MM.1S (cell line): ENCODE measurements around the gene HMG20A.

Source experiments
- DNase-seq: peaks from one replicate; pipeline ENCODE4 v3.0.0-alpha.2; 2015
- H2AFZ ChIP-seq: fragments of 300-600 bp; sonication (generic); 2 replicates; pipeline ENCODE4 v1.6.0; 2016; ENCODE audit warnings: antibody characterized with exemption, low read length
- H3F3A ChIP-seq: fragments of 300-600 bp; sonication (generic); 2 replicates; pipeline ENCODE4 v1.6.1; 2016; ENCODE audit warnings: mild to moderate bottlenecking, antibody characterized with exemption, low read length, moderate library complexity, mixed read lengths; ENCODE audit not compliant: insufficient read depth
- H3K27ac ChIP-seq: fragments of 300-600 bp; sonication (generic); 2 replicates; pipeline ENCODE4 v1.5.1; 2016; ENCODE audit warnings: mild to moderate bottlenecking, low read length
- H3K27me3 ChIP-seq: fragments of 300-600 bp; sonication (generic); replicated peaks from 2 replicates; pipeline ENCODE4 v1.6.0; 2016; ENCODE audit warnings: low read length; ENCODE audit not compliant: insufficient read depth
- H3K36me3 ChIP-seq: fragments of 300-600 bp; sonication (generic); replicated peaks from 2 replicates; pipeline ENCODE4 v1.6.1; 2016; ENCODE audit warnings: mild to moderate bottlenecking, low read length, mixed read lengths; ENCODE audit not compliant: insufficient read depth
- H3K4me1 ChIP-seq: fragments of 300-600 bp; sonication (generic); 2 replicates; pipeline ENCODE4 v1.6.1; 2016; ENCODE audit warnings: low read length, mixed read lengths
- H3K4me2 ChIP-seq: fragments of 300-600 bp; sonication (generic); 2 replicates; pipeline ENCODE4 v1.6.0; 2016; ENCODE audit warnings: low read depth, low read length
- H3K4me3 ChIP-seq: fragments of 300-600 bp; sonication (generic); 2 replicates; pipeline ENCODE4 v1.5.1; 2016; ENCODE audit warnings: low read length, mixed read lengths
- H3K79me2 ChIP-seq: fragments of 300-600 bp; sonication (generic); 2 replicates; pipeline ENCODE4 v1.6.1; 2016; ENCODE audit warnings: mixed run types, low read length, mixed read lengths
- H3K9ac ChIP-seq: fragments of 300-600 bp; sonication (generic); 2 replicates; pipeline ENCODE4 v1.6.1; 2016; ENCODE audit warnings: low read length, mixed read lengths
- H3K9me2 ChIP-seq: fragments of 300-600 bp; sonication (generic); replicated peaks from 2 replicates; pipeline ENCODE4 v1.6.1; 2016; ENCODE audit warnings: mild to moderate bottlenecking, low read length, mixed read lengths; ENCODE audit not compliant: insufficient read depth
- H3K9me3 ChIP-seq: fragments of 300-600 bp; sonication (generic); replicated peaks from 2 replicates; pipeline ENCODE4 v1.6.1; 2016; ENCODE audit warnings: mild to moderate bottlenecking, low read length, mixed read lengths; ENCODE audit not compliant: insufficient read depth
- H4K20me1 ChIP-seq: fragments of 300-600 bp; sonication (generic); 2 replicates; pipeline ENCODE4 v1.6.1; 2016; ENCODE audit warnings: mild to moderate bottlenecking, low read length, moderate library complexity, mixed read lengths; ENCODE audit not compliant: insufficient read depth
- EZH2 ChIP-seq: fragments of 300-600 bp; sonication (generic); optimal IDR thresholded peaks from 2 replicates; pipeline ENCODE3; 2017; ENCODE audit warnings: low read depth, mild to moderate bottlenecking, antibody characterized with exemption, low read length, mixed read lengths
- EZH2phosphoT487 ChIP-seq: fragments of 300-600 bp; sonication (generic); IDR thresholded peaks from 2 replicates; pipeline ENCODE4 v1.6.1; 2018; ENCODE audit warnings: antibody characterized with exemption, low read length
- TF ChIP-seq, protein P1 (sequence below): fragments of 300-600 bp; sonication (generic); IDR thresholded peaks from 2 replicates; pipeline ENCODE4 v1.5.1; 2016; ENCODE audit warnings: antibody characterized with exemption, low read length, mixed read lengths

The HMG20A gene

DNA sequence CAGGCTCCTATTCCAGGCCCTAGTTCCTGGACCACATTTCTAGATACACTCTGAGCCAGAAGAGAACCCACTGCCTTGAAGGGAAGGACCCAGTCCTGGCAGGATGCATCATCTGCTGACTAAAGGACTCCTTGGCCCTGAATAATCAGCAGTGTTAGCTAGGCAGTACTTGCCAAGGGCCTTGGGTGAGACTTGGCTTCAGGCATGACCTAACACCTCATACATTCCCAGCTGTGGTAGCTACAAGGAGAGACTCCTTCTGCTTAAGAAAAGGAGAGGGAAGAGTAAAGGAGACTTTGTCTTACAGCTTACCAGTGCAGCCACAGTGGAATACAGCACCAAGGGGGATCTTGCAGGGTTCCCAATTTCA lies 27.2 kb upstream of the HMG20A start:
- TF ChIP-seq EZH2phosphoT487 (no peak), EZH2 (no peak)
- TF ChIP-seq, protein P1, sequence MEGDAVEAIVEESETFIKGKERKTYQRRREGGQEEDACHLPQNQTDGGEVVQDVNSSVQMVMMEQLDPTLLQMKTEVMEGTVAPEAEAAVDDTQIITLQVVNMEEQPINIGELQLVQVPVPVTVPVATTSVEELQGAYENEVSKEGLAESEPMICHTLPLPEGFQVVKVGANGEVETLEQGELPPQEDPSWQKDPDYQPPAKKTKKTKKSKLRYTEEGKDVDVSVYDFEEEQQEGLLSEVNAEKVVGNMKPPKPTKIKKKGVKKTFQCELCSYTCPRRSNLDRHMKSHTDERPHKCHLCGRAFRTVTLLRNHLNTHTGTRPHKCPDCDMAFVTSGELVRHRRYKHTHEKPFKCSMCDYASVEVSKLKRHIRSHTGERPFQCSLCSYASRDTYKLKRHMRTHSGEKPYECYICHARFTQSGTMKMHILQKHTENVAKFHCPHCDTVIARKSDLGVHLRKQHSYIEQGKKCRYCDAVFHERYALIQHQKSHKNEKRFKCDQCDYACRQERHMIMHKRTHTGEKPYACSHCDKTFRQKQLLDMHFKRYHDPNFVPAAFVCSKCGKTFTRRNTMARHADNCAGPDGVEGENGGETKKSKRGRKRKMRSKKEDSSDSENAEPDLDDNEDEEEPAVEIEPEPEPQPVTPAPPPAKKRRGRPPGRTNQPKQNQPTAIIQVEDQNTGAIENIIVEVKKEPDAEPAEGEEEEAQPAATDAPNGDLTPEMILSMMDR, result no peak
- Histone ChIP-seq H3K27me3 (no peaks in the 10 kb centered on the region), H3K9ac (no peak overlapping the region), H3K36me3 (no peaks in the 10 kb centered on the region), H4K20me1 (no peaks in the 10 kb centered on the region), H3K4me2 (no peak overlapping the region), H3K9me3 (no peaks in the 10 kb centered on the region), H3K4me3 (no peak overlapping the region), H3K4me1 (no peaks in the 10 kb centered on the region), H3K27ac (no peak overlapping the region), H3K79me2 (peaks cover 84% of the 10 kb centered on the region), H3F3A (no peaks in the 10 kb centered on the region), H2AFZ (no peak overlapping the region), H3K9me2 (no peaks in the 10 kb centered on the region)
- DNase-seq, result no peak

DNA sequence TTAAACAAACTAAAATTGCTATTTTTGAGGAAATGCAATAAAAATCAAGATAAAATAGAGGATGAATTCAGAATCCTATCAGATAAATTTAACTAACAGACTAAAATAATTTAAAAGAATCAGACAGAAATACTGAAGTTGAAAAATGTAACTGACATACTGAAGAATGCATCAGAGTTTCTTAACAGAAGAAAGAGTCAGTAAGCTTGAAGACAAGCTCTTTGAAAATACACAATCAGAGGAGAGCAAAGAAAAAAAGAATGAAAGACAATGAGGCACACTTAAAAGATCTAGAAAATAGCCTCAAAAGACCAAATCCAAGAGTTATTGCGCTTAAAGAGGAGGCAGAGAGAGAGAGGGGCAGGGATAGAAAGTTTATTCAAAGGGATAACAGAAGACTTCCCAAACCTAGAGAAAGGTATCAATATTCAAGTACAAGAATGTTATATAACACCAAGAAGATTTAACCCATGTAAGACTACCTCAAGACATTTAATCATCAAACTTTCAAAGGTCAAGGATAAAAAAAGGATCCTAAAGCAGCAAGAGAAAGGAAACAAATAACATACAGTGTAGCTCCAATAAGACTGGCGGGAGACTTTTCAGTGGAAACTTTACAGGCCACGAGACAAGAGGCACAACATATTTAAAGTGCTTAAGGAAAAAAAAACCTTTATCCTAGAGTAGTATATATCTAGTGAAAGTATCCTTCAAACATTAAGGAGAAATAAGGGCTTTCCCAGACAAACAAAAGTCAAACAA lies 25.5 kb upstream of the HMG20A start:
- H3K9ac ChIP-seq, result no peak overlapping the region
- no peaks in the 10 kb centered on the region for H4K20me1 ChIP-seq
- H3K27me3 ChIP-seq, result no peaks in the 10 kb centered on the region
- H3K27ac ChIP-seq, result no peak overlapping the region
- DNase-seq, result no peak
- TF ChIP-seq EZH2phosphoT487 (no peak), EZH2 (no peak)
- TF ChIP-seq, protein P1, result no peak
- no peaks in the 10 kb centered on the region for H3K9me3 ChIP-seq
- H3K4me3 ChIP-seq, result no peak overlapping the region
- H2AFZ ChIP-seq, result no peak overlapping the region
- no peaks in the 10 kb centered on the region for H3F3A ChIP-seq
- no peaks in the 10 kb centered on the region for H3K4me1 ChIP-seq
- 0 out of 2 replicates have a peak, but pooled peaks cover 1% of the 10 kb centered on the region for H3K36me3 ChIP-seq
- H3K9me2 ChIP-seq, result no peaks in the 10 kb centered on the region
- peaks cover 91% of the 10 kb centered on the region for H3K79me2 ChIP-seq
- no peak overlapping the region for H3K4me2 ChIP-seq

DNA sequence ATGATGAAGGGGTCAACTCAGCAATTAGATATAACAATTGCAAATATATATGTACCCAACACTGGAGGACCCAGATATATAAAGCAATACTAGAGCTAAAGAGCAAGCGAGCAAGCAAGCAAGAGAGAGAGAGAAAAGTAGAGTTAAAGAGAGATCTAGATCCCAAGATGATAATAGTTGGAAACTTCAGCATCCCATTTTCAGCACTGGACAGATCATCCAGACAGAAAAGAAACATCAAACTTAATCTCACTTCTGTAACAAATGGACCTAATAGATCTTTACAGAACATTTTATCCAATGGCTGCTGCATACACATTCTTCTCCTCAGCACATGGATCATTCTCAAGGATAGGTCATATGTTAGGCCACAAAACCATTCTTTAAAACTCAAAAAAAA lies 24.0 kb upstream of the HMG20A start:
- no peak overlapping the region for H3K9ac ChIP-seq
- no peaks in the 10 kb centered on the region for H3K9me2 ChIP-seq
- H3K79me2 ChIP-seq, result peaks cover 95% of the 10 kb centered on the region
- no peaks in the 10 kb centered on the region for H3K27me3 ChIP-seq
- H3K4me1 ChIP-seq, result no peaks in the 10 kb centered on the region
- no peak overlapping the region for H3K27ac ChIP-seq
- no peak for TF ChIP-seq EZH2phosphoT487
- H4K20me1 ChIP-seq, result no peaks in the 10 kb centered on the region
- no peaks in the 10 kb centered on the region for H3K9me3 ChIP-seq
- no peaks in the 10 kb centered on the region for H3F3A ChIP-seq
- H3K4me2 ChIP-seq, result no peak overlapping the region
- H3K4me3 ChIP-seq, result no peak overlapping the region
- 0 out of 2 replicates have a peak, but pooled peaks cover 3% of the 10 kb centered on the region for H3K36me3 ChIP-seq
- DNase-seq, result no peak
- no peak overlapping the region for H2AFZ ChIP-seq

DNA sequence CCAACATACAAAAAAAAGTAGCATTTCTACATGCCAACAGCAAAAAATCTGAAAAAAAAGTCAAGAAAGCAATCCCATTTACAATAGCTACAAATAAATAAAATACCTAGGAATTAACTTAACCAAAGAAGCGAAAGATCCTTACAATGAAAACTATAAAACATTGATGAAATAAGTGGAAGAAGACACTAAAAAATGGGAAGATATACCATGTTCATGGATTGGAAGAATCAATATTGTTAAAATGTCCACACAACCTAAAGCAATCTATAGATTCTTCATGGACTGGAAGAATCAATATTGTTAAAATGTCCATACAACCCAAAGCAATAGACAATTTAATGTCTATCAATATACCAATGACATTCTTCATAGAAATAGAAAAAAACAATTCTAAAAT lies 21.8 kb upstream of the HMG20A start:
- no peaks in the 10 kb centered on the region for H3K9me3 ChIP-seq
- no peak overlapping the region for H3K9ac ChIP-seq
- no peaks in the 10 kb centered on the region for H3K27me3 ChIP-seq
- H3F3A ChIP-seq, result no peaks in the 10 kb centered on the region
- no peak overlapping the region for H3K27ac ChIP-seq
- H3K36me3 ChIP-seq, result 0 out of 2 replicates have a peak, but pooled peaks cover 3% of the 10 kb centered on the region
- TF ChIP-seq EZH2phosphoT487 (no peak), EZH2 (no peak)
- TF ChIP-seq, protein P1, result no peak
- H3K4me3 ChIP-seq, result no peak overlapping the region
- H3K4me2 ChIP-seq, result no peak overlapping the region
- H3K4me1 ChIP-seq, result no peaks in the 10 kb centered on the region
- no peaks in the 10 kb centered on the region for H3K9me2 ChIP-seq
- no peak overlapping the region for H2AFZ ChIP-seq
- no peak for DNase-seq
- H3K79me2 ChIP-seq, result peaks cover 91% of the 10 kb centered on the region
- no peaks in the 10 kb centered on the region for H4K20me1 ChIP-seq
